Measurements from ENCODE around the gene CALML3.

GRCh38 chr10:5512331-5512730, 12.4 kb upstream of the CALML3 start:
- TF ChIP-seq CTCF (IDR thresholded peaks at IDR 0.05) (no peak), POLR2A (IDR thresholded peaks at IDR 0.05) (no peak)
